ENCODE measurements around the gene OSBPL9. TPM values are rescaled to one million over a fixed set of nuclear protein-coding genes. Genes with fewer than 3 reads are reported as not detected.

OSBPL9 gene
- 91.5 and 101 TPM in 2 replicates for total RNA-seq

DNA sequence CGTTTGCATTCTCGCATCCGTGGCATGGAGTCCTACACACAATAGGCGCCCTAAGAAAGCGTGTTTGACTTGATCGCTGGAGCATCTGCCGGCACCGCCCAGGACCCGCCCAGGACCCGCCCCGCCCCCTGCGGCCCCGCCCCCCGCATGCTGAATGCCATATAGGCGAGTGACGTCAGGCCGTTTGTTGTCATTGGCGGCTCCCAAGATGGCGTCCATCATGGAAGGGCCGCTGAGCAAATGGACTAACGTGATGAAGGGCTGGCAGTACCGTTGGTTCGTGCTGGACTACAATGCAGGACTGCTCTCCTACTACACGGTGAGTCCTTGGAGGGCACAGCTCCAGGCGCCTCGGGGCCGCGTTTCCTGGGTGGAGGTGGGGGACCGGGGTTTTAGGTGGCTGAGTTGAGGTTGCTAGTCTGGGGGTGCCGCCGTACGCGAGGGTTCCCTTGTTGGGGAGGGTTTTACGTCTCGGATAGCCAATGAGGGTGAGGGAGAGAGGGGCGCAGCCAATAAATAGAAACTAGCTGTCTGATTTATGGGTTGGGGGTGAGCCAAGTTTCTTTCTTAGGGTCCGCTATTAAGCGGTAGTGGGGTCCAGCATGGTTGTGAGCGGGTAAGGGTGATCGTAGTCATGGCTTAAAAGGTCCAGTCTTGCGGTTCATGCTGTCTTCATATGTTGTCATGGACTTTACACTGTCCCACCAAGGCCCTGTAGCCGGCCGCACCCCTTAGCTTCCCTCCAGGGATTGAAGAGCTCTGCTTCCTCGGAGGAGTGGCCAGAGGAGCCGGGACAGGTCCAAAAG, at the start of gene OSBPL9:
TSS of gene OSBPL9 (plus strand) at position 190 of the 806 bp plus-strand sequence. CDS start at position 209, 19 bp downstream.

Small RNAs within 50 kb of the gene (small RNA-seq; reads per million reads assigned to genes)
- not detected for gene AL050343.2
- not detected for gene RF00568

Other genes with a start within 250 kb of the OSBPL9 start
- 56.8 and 74.5 TPM in 2 replicates for gene EPS15, start 97.8 kb upstream of the OSBPL9 start, total RNA-seq

All from vein endothelial cell (primary cell).